Esophagus squamous epithelium (tissue), 5 donors: ENCODE results near the gene SPACA6. TPM values are rescaled to one million over a fixed set of nuclear protein-coding genes. Genes with fewer than 3 reads are reported as not detected.
A peak's percentile ranks its signal among the peaks of the same experiment; 100 is the strongest.

Source experiments
- DNase-seq: peaks from one replicate; lab custom pipeline; 2025; lab: John Stamatoyannopoulos, UW
- H3K27ac ChIP-seq, 4 donors: fragments of 200-600 bp; sonication (generic); one replicate each; pipeline ENCODE4 v1.5.1; 2016 to 2019; ENCODE audit warnings: mild to moderate bottlenecking in 1 of 4
- H3K27me3 ChIP-seq, 4 donors: fragments of 200-600 bp; sonication (generic); 1 replicate in 3 of 4; 2 replicates in 1 of 4; pipeline versions ENCODE4 v1.5.1 to v1.6.0; 2017 to 2021; ENCODE audit warnings: antibody characterized with exemption in 1 of 4
- H3K36me3 ChIP-seq, 3 donors: fragments of 200-600 bp; sonication (generic); one replicate each; pipeline ENCODE4 v1.5.1; 2016 to 2019
- H3K4me1 ChIP-seq, 3 donors: fragments of 200-600 bp; sonication (generic); one replicate each; pipeline ENCODE4 v1.5.1; 2017 to 2019
- H3K4me3 ChIP-seq, 4 donors: fragments of 200-600 bp; sonication (generic); 1 replicate in 3 of 4; 2 replicates in 1 of 4; pipeline ENCODE4 v1.5.1; 2016 to 2019; ENCODE audit warnings: mild to moderate bottlenecking in 2 of 4, moderate library complexity in 1 of 4
- H3K9me3 ChIP-seq, 3 donors: fragments of 200-600 bp; sonication (generic); one replicate each; pipeline ENCODE4 v1.5.1; 2016 to 2019
- CTCF ChIP-seq, 6 experiments: fragments of 450-650 bp in 4 of 6; fragments of 200-600 bp in 2 of 6; sonication (generic) in 2 of 6; IDR thresholded peaks; one replicate each; pipeline ENCODE4 v1.5.1; 2016 to 2019; ENCODE audit warnings: antibody characterized with exemption in 6 of 6, mild to moderate bottlenecking in 4 of 6, moderate library complexity in 4 of 6
- POLR2A ChIP-seq, 4 donors: fragments of 450-650 bp; IDR thresholded peaks; one replicate each; pipeline ENCODE4 v1.6.1; 2017; ENCODE audit warnings: antibody characterized with exemption in 4 of 4, mild to moderate bottlenecking in 4 of 4, moderate library complexity in 3 of 4
- WGBS, 2 donors: methylation state at CpG; one replicate each; pipeline ENCODE4 v1.1.5; 2018; 5-methylcytosine and 5-hydroxymethylcytosine counted together
- intact Hi-C: fragments of 100-400 bp; cut with DNase I; formaldehyde crosslinking; loops from one replicate; pipeline ENCODE4 v1.15.0; 2022
- total RNA-seq, 4 donors: library from RNA; depleted of rRNA; stranded (reverse); fragments of >200 nt; gene quantifications; one replicate each; pipeline ENCODE4 v1.1.0, GENCODE V29; 2016
- donor health status: DM: yes; HTN: yes; CAD: no.

Gene SPACA6
- total RNA-seq, 4 donors from 2014 or later = 2.8 to 7.9 (median 4.8) TPM

GRCh38 chr19:51719251-51719988 lies 26.3 kb downstream of the SPACA6 start:
- intact Hi-C loops = loop anchor here (10.0 kb wide), 1 partner anchor 55 kb away; no protein-coding TSS in a partner anchor
- H3K4me1 ChIP-seq = peaks cover 0 to 16% (median 6%) of the 10 kb centered on the region in 3 donors
- WGBS, 2 donors = 17 to 21% methylated on average over 11 to 27 of the region's 83 CpGs
- H3K27ac ChIP-seq = no peak overlapping the region
- no peaks in the 10 kb centered on the region for H3K36me3 ChIP-seq
- H3K9me3 ChIP-seq = no peaks in the 10 kb centered on the region
- peaks cover 3 to 88% (median 8%) of the 10 kb centered on the region in 4 donors for H3K27me3 ChIP-seq
- H3K4me3 ChIP-seq = peak overlapping the region in 2 of 4 donors; percentile 25 to 49
- no peak for DNase-seq
- TF ChIP-seq CTCF (IDR thresholded peaks at IDR 0.05) (no peak), POLR2A (IDR thresholded peaks at IDR 0.05) (no peak)

GRCh38 chr19:51721905-51722304 lies 28.8 kb downstream of the SPACA6 start:
- WGBS, 2 donors = 58 to 74% methylated on average over 6 to 7 of the region's 7 CpGs

GRCh38 chr19:51722492-51722891 lies 29.4 kb downstream of the SPACA6 start:
- Histone ChIP-seq H3K9me3 (no peaks in the 10 kb centered on the region), H3K4me1 (peaks cover 6 to 44% (median 11%) of the 10 kb centered on the region in 3 donors), H3K4me3 (no peak overlapping the region), H3K36me3 (no peaks in the 10 kb centered on the region), H3K27ac (no peak overlapping the region), H3K27me3 (peaks cover 3 to 100% (median 8%) of the 10 kb centered on the region in 4 donors)
- 35 to 40% methylated on average over 2 of the region's 2 CpGs for WGBS, 2 donors
- intact Hi-C loops = no loop called here
- no peak for TF ChIP-seq CTCF (IDR thresholded peaks at IDR 0.05)
- no peak for TF ChIP-seq POLR2A (IDR thresholded peaks at IDR 0.05)
- DNase-seq = no peak

More at GRCh38 chr19:51721905-51722304, 28.8 kb downstream of the SPACA6 start:
- no peak for DNase-seq
- H3K4me1 ChIP-seq = peaks cover 6 to 38% (median 8%) of the 10 kb centered on the region in 3 donors
- TF ChIP-seq POLR2A (IDR thresholded peaks at IDR 0.05) (no peak), CTCF (IDR thresholded peaks at IDR 0.05) (no peak)
- no peaks in the 10 kb centered on the region for H3K9me3 ChIP-seq
- intact Hi-C loops = no loop called here
- no peaks in the 10 kb centered on the region for H3K36me3 ChIP-seq
- H3K27ac ChIP-seq = no peak overlapping the region
- no peak overlapping the region for H3K4me3 ChIP-seq
- peaks cover 3 to 100% (median 8%) of the 10 kb centered on the region in 4 donors for H3K27me3 ChIP-seq

- peaks cover 0 to 100% (median 5%) of the 10 kb centered on the region in 4 donors for H3K27me3 ChIP-seq
Observed at GRCh38 chr19:51724543-51724942, 31.4 kb downstream of the SPACA6 start.

More at GRCh38 chr19:51724543-51724942, 31.4 kb downstream of the SPACA6 start:
- Histone ChIP-seq H3K4me3 (no peak overlapping the region), H3K9me3 (no peaks in the 10 kb centered on the region), H3K36me3 (no peaks in the 10 kb centered on the region), H3K27ac (no peak overlapping the region), H3K4me1 (peaks cover 2 to 38% (median 11%) of the 10 kb centered on the region in 3 donors)
- TF ChIP-seq CTCF (IDR thresholded peaks at IDR 0.05) (no peak), POLR2A (IDR thresholded peaks at IDR 0.05) (no peak)
- DNase-seq = no peak
- intact Hi-C loops = no loop called here
- 11 to 16% methylated on average over 4 to 8 of the region's 15 CpGs for WGBS, 2 donors
